Heart left ventricle (tissue), 13 donors: Measurements from ENCODE around the gene IGSF8.

Experiments used
- CTCF ChIP-seq, 12 donors: fragments of 200-600 bp; sonication (generic) in 4 of 12; IDR thresholded peaks; one replicate each; pipeline versions ENCODE4 v1.5.0 to v1.8.0; 2018 to 2022; ENCODE audit warnings: antibody characterized with exemption in 12 of 12, mild to moderate bottlenecking in 5 of 12
- POLR2A ChIP-seq, 2 donors: fragments of 450-650 bp; IDR thresholded peaks; one replicate each; pipeline ENCODE4 v1.6.1; 2017; ENCODE audit warnings: antibody characterized with exemption in 2 of 2, mild to moderate bottlenecking in 2 of 2, moderate library complexity in 2 of 2
- donor health status: ischemic (EF 13 %, LVEDD 7.1; RV severe dilation, severe dysfunction).
- donor health status: DM: no; HTN: yes; CAD: no.
- donor health status: DM: no; HTN: no; CAD: no.
- donor health status: ischemic (EF 25% LVEDD 6.9; RV normal size, moderate dysfunction).
- donor health status: ischemic (EF 25% LVEDD 5.7; RV mildly dilated, moderate dysfunction).
- donor health status: ischemic (EF 35%, LVEDD 5.7; RV mildly dilated, moderate dysfunction).
- donor health status: nonischemic (EF 11% LVEDD 7.7; RV severe dilation, severe dysfunction).
- donor health status: DM: yes; HTN: yes; CAD: no.
- donor health status: PGD.
- donor health status: ischemic (EF 29% LVEDD 5.4; RV normal size, mild dysfunction).
- donor health status: nonischemic (EF 23%, LVEDD 6.1; RV moderate dilation, normal function).

DNA sequence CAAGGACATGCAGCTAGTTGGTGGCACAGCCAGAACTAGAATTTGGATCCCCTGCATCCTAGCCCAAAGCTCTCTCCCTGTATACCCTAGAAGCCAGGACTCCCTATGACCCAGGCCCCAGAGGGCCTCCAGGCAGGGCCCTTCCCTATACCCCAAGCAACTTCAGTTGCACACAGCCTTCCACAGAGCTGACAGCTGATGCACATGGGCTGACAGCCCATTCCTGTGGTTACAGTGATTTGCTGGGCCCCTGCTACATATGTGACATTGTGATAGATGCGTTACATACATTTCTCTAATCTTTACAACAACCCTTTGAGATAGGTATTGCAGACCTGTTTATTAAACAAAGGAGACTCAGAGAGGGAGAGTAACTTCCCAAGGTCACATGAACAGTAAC is 23.0 kb upstream of the IGSF8 start:
- TF ChIP-seq POLR2A (IDR thresholded peaks at IDR 0.05) = no peak
- no peak for TF ChIP-seq CTCF (IDR thresholded peaks at IDR 0.05)
